Measurements from ENCODE around the gene NEK2.

Gene NEK2

DNA sequence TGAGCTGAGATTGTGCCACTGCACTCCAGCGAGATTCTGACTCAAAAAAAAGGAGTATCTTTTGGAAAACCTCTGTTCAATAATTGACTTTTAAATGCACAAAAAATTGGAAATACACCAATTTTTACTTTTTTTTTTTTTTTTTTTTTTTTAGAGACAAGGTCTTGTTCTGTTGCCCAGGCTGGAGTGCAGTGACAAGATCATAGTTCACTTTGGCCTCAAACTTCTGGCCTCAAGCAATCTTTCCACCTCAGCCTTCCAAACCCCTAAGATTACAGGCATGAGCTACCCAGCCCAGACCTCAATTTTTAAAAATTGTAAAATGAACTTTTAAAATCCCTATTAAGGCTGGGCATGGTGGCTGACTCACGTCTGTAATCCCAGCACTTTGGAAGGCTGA, 30.8 kb downstream of the NEK2 start:
- H3K4me3 ChIP-seq (ENCODE audit: low read depth, low read length), result no peak overlapping the region
- TF ChIP-seq, protein P1, sequence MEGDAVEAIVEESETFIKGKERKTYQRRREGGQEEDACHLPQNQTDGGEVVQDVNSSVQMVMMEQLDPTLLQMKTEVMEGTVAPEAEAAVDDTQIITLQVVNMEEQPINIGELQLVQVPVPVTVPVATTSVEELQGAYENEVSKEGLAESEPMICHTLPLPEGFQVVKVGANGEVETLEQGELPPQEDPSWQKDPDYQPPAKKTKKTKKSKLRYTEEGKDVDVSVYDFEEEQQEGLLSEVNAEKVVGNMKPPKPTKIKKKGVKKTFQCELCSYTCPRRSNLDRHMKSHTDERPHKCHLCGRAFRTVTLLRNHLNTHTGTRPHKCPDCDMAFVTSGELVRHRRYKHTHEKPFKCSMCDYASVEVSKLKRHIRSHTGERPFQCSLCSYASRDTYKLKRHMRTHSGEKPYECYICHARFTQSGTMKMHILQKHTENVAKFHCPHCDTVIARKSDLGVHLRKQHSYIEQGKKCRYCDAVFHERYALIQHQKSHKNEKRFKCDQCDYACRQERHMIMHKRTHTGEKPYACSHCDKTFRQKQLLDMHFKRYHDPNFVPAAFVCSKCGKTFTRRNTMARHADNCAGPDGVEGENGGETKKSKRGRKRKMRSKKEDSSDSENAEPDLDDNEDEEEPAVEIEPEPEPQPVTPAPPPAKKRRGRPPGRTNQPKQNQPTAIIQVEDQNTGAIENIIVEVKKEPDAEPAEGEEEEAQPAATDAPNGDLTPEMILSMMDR (IDR thresholded peaks at IDR 0.05; ENCODE audit: low read depth, low read length), result no peak
- no peak for TF ChIP-seq POLR2A (IDR thresholded peaks at IDR 0.05; ENCODE audit: extremely low read depth, insufficient read length)
- TF ChIP-seq MYC (IDR thresholded peaks at IDR 0.05; ENCODE audit: low read depth, low read length), result no peak
- TF ChIP-seq, protein P2, sequence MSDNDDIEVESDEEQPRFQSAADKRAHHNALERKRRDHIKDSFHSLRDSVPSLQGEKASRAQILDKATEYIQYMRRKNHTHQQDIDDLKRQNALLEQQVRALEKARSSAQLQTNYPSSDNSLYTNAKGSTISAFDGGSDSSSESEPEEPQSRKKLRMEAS (IDR thresholded peaks at IDR 0.05; ENCODE audit: low read depth, low read length), result no peak
- DNase-seq (ENCODE audit: low read depth), result no peak

DNA sequence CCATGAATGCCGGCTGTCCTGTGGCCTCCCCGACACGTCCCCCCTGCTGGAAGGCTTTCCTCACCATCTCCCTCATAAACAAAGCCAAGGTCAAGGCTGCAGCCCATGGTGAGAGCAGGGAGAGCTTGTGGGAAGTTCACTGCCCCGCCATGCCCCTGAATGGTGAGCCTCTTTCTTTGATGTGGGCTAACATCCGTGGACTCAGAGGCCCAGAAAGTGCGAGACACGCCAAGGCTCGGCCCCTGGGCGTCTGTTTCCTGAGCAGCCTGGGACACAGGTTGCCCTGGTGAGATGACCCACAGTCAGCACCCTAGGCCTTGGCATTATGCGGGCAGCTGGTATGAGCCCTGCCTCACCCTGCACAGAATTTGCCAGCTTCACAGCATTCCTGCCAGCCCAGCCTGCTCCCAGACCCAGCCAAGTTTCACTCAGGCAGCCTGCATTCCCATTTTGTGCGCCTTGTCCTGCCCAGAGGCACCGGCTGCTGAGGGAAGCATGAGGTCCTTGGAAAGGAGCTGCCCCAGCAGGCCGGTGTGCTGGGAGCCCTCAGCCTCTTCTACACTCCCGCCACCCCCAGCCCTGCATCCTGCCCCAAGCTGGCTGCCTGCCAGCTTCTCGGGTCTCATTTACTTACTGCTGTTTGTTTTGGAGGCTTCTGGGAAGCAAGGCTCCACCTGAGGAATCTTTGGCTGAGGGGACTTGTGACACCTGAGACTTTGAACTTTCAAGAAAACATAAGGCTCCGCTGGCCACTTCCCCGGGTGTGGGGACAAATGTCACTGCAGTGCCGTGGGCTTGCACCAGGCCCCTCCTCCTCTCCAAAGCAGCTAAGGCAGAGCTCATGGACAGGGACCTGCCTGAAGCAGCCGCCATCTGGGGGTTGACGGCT, 31.9 kb downstream of the NEK2 start:
- H3K4me3 ChIP-seq (ENCODE audit: low read depth, low read length), result no peak overlapping the region
- no peak for DNase-seq (ENCODE audit: low read depth)
- TF ChIP-seq, protein P2 (IDR thresholded peaks at IDR 0.05; ENCODE audit: low read depth, low read length), result no peak
- TF ChIP-seq MYC (IDR thresholded peaks at IDR 0.05; ENCODE audit: low read depth, low read length), result no peak

DNA sequence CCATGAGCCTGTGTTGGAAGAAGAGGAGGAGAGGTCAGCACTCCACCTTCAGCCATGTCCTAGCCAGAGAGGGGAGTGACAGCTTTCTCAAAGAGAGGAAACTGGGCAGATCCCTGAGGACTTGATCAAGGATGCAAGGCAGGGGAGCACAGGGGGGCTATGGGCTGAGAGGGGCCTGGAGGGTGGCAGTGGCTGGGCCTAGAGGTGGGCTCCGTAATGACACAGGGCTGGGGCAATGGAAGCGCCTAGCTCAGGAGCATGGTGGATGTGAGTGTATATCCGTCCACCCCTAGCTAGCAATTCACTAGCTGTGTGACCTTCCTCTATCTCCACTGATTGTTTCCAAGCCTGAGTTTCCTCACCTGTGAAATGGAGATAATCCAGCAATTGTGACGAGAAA, 32.6 kb downstream of the NEK2 start:
- H3K4me3 ChIP-seq (ENCODE audit: low read depth, low read length), result no peak overlapping the region
- no peak for DNase-seq (ENCODE audit: low read depth)
- TF ChIP-seq POLR2A (IDR thresholded peaks at IDR 0.05; ENCODE audit: extremely low read depth, insufficient read length), result no peak

DNA sequence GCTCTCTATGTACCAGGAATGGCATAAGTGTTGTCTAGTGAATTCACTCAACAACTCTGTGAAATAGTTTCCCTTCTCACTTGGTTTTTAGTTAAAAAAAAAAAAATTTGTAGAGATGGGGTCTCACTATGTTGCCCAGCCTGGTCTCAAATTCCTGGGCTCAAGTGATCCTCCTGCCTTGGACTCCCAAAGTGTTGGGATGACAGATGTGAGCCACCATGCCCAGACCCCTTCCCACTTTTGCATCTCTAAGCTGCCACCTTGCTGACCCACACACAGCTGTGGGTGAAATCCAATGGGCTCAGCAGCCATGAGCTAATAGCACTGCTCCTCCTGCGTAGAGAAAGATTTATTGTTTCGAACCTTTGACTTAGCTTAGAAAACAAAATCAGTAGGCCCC, 33.5 kb downstream of the NEK2 start:
- DNase-seq (ENCODE audit: low read depth), result no peak
- no peak overlapping the region for H3K4me3 ChIP-seq (ENCODE audit: low read depth, low read length)
- TF ChIP-seq, protein P2 (IDR thresholded peaks at IDR 0.05; ENCODE audit: low read depth, low read length), result no peak
- TF ChIP-seq, protein P1 (IDR thresholded peaks at IDR 0.05; ENCODE audit: low read depth, low read length), result no peak
- TF ChIP-seq POLR2A (IDR thresholded peaks at IDR 0.05; ENCODE audit: extremely low read depth, insufficient read length) (no peak), MYC (IDR thresholded peaks at IDR 0.05; ENCODE audit: low read depth, low read length) (no peak)

DNA sequence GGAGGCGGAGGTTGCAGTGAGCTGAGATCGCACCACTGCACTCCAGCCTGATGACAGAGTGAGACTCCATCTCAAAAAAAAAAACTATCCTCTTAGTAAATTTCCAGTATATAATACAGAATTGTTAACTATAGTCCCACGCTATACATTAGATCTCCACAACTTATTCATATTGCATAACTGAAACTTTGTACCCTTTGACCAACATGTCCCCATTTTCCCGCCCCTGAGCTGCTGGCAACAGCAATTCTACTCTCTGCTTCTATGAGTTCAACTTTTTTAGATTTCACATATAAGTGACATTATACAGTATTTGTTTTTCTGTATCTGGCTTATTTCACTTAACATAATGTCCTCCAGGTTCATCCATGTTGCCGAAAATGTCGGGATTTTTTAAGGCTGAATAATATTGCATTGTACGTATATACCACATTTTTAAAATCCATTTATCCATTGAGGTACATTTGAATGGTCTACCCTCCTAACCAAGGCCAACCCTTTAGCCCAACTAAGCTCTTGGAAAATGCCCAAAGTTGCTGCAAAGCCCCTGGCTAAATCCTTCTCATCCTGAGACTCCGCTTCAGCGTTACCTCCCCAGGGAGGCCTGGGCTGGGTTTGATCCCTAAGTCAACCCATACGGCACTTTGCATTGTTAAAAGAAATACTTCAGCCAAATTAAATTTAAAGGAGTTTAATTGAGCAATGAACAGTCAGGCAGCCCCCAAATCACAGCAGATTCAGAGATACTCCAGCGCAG, 34.2 kb downstream of the NEK2 start:
- TF ChIP-seq, protein P1 (IDR thresholded peaks at IDR 0.05; ENCODE audit: low read depth, low read length), result no peak
- TF ChIP-seq POLR2A (IDR thresholded peaks at IDR 0.05; ENCODE audit: extremely low read depth, insufficient read length), result no peak
- no peak for TF ChIP-seq MYC (IDR thresholded peaks at IDR 0.05; ENCODE audit: low read depth, low read length)
- TF ChIP-seq, protein P2 (IDR thresholded peaks at IDR 0.05; ENCODE audit: low read depth, low read length), result no peak
- no peak overlapping the region for H3K4me3 ChIP-seq (ENCODE audit: low read depth, low read length)
- no peak for DNase-seq (ENCODE audit: low read depth)

DNA sequence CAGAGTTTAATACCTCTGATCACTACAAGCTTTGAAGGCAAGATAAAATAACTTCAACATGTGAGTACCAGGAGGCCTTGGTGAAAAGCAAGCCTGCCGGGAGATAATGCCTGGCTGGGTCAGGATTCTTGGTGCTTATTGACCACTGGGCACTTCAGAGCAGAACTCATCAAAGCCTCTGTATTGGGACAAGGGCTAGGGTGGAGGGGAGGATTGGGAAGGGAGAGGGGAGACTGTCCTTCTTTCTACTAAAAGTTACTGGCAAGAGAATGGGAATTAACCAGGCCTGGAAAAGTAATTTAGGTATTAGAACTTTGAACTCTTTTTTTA, 35.2 kb downstream of the NEK2 start:
- TF ChIP-seq, protein P1 (IDR thresholded peaks at IDR 0.05; ENCODE audit: low read depth, low read length), result no peak
- TF ChIP-seq POLR2A (IDR thresholded peaks at IDR 0.05; ENCODE audit: extremely low read depth, insufficient read length) (no peak), MYC (IDR thresholded peaks at IDR 0.05; ENCODE audit: low read depth, low read length) (no peak)
- TF ChIP-seq, protein P2 (IDR thresholded peaks at IDR 0.05; ENCODE audit: low read depth, low read length), result no peak
- no peak overlapping the region for H3K4me3 ChIP-seq (ENCODE audit: low read depth, low read length)
- no peak for DNase-seq (ENCODE audit: low read depth)
